ENCODE data around the gene ADIPOR1. TPM values are rescaled to one million over a fixed set of nuclear protein-coding genes. Genes with fewer than 3 reads are reported as not detected.

The ADIPOR1 gene
- total RNA-seq, 1 donor from 2014 or later: 178 TPM

- no peak overlapping the region for H3K4me3 ChIP-seq (ENCODE audit: low read depth, low read length)
- DNase-seq (ENCODE audit: low read depth) (no peak), FAIRE-seq (no peak)
- peaks cover 12% of the 10 kb centered on the region for H3K36me3 ChIP-seq (ENCODE audit: control insufficient read depth, insufficient read depth, low read length)
- no peaks in the 10 kb centered on the region for H3K27me3 ChIP-seq (ENCODE audit: control insufficient read depth, insufficient read depth, low read length)
- no peak for TF ChIP-seq CTCF (IDR thresholded peaks at IDR 0.05; ENCODE audit: insufficient read depth, low read length, severe bottlenecking)
Observed at GRCh38 chr1:202952099-202952498, 6.0 kb downstream of the ADIPOR1 start.

- Histone ChIP-seq H3K4me3 (ENCODE audit: low read depth, low read length) (no peak overlapping the region), H3K27me3 (ENCODE audit: control insufficient read depth, insufficient read depth, low read length) (no peaks in the 10 kb centered on the region), H3K36me3 (ENCODE audit: control insufficient read depth, insufficient read depth, low read length) (peaks cover 14% of the 10 kb centered on the region)
- no peak for TF ChIP-seq CTCF (IDR thresholded peaks at IDR 0.05; ENCODE audit: insufficient read depth, low read length, severe bottlenecking)
- FAIRE-seq: no peak
- no peak for DNase-seq (ENCODE audit: low read depth)
Observed at GRCh38 chr1:202951437-202951836, 6.7 kb downstream of the ADIPOR1 start.

- FAIRE-seq (no peak), DNase-seq (ENCODE audit: low read depth) (no peak)
- no peak overlapping the region for H3K4me3 ChIP-seq (ENCODE audit: low read depth, low read length)
- no peaks in the 10 kb centered on the region for H3K27me3 ChIP-seq (ENCODE audit: control insufficient read depth, insufficient read depth, low read length)
- no peak for TF ChIP-seq CTCF (IDR thresholded peaks at IDR 0.05; ENCODE audit: insufficient read depth, low read length, severe bottlenecking)
- H3K36me3 ChIP-seq (ENCODE audit: control insufficient read depth, insufficient read depth, low read length): peaks cover 31% of the 10 kb centered on the region
Observed at GRCh38 chr1:202945483-202945882, 12.6 kb downstream of the ADIPOR1 start.

GRCh38 chr1:202944438-202944921 lies 13.6 kb downstream of the ADIPOR1 start:
- Histone ChIP-seq H3K27me3 (ENCODE audit: control insufficient read depth, insufficient read depth, low read length) (no peaks in the 10 kb centered on the region), H3K4me3 (ENCODE audit: low read depth, low read length) (no peak overlapping the region), H3K36me3 (ENCODE audit: control insufficient read depth, insufficient read depth, low read length) (peaks cover 28% of the 10 kb centered on the region)
- DNase-seq (ENCODE audit: low read depth) (no peak), FAIRE-seq (no peak)
- TF ChIP-seq CTCF (IDR thresholded peaks at IDR 0.05; ENCODE audit: insufficient read depth, low read length, severe bottlenecking): no peak

- H3K27me3 ChIP-seq (ENCODE audit: control insufficient read depth, insufficient read depth, low read length): no peaks in the 10 kb centered on the region
- H3K36me3 ChIP-seq (ENCODE audit: control insufficient read depth, insufficient read depth, low read length): peaks cover 23% of the 10 kb centered on the region
- FAIRE-seq (no peak), DNase-seq (ENCODE audit: low read depth) (no peak)
- TF ChIP-seq CTCF (IDR thresholded peaks at IDR 0.05; ENCODE audit: insufficient read depth, low read length, severe bottlenecking): no peak
- H3K4me3 ChIP-seq (ENCODE audit: low read depth, low read length): no peak overlapping the region
Observed at GRCh38 chr1:202942426-202942825, 15.7 kb downstream of the ADIPOR1 start.

GRCh38 chr1:202941372-202941771 lies 16.7 kb downstream of the ADIPOR1 start:
- no peak for FAIRE-seq
- TF ChIP-seq CTCF (IDR thresholded peaks at IDR 0.05; ENCODE audit: insufficient read depth, low read length, severe bottlenecking): no peak
- DNase-seq (ENCODE audit: low read depth): no peak
- Histone ChIP-seq H3K27me3 (ENCODE audit: control insufficient read depth, insufficient read depth, low read length) (no peaks in the 10 kb centered on the region), H3K36me3 (ENCODE audit: control insufficient read depth, insufficient read depth, low read length) (peaks cover 21% of the 10 kb centered on the region), H3K4me3 (ENCODE audit: low read depth, low read length) (no peak overlapping the region)
